HG03571 (cell line): ENCODE data around the gene PCP2.

Experiments
- ATAC-seq: cut with Tn5 transposase; IDR thresholded peaks from one replicate; pipeline ENCODE4 v1.9.1; 2021; ENCODE audit not compliant: unreplicated experiment

Gene PCP2

GRCh38 chr19:7639863-7640348 is 6.4 kb upstream of the PCP2 start:
- ATAC-seq, result no peak

- no peak for ATAC-seq
Observed at GRCh38 chr19:7638802-7639465, 5.4 kb upstream of the PCP2 start.

- ATAC-seq, result no peak
Observed at GRCh38 chr19:7637374-7638256, 4.1 kb upstream of the PCP2 start.

GRCh38 chr19:7636691-7637373 is 3.3 kb upstream of the PCP2 start, which contains the start of gene STXBP2:
TSS of gene STXBP2 (plus strand) at chr19:7637110. CDS start at chr19:7637150, 40 bp downstream.
- peak; percentile 57 for ATAC-seq

GRCh38 chr19:7636317-7636690 is 2.8 kb upstream of the PCP2 start:
- ATAC-seq, result no peak

- no peak for ATAC-seq
Observed at GRCh38 chr19:7635670-7636069, 2.2 kb upstream of the PCP2 start.

- no peak for ATAC-seq
Observed at GRCh38 chr19:7632340-7633203, 947 bp downstream of the PCP2 start.

- no peak for ATAC-seq
Observed at GRCh38 chr19:7631577-7631976, 1.9 kb downstream of the PCP2 start.

GRCh38 chr19:7629347-7630054 is 4.0 kb downstream of the PCP2 start, which contains the start of the genes PET100 and XAB2:
TSS of gene PET100 (plus strand) at chr19:7629793. CDS start at chr19:7629834, 41 bp downstream.
TSS of gene XAB2 (minus strand) at chr19:7629545. CDS start at chr19:7629527, 18 bp downstream.
- ATAC-seq, result peak; percentile 89

GRCh38 chr19:7628589-7629311 is 4.8 kb downstream of the PCP2 start:
- ATAC-seq, result no peak

- ATAC-seq, result no peak
Observed at GRCh38 chr19:7627166-7627565, 6.4 kb downstream of the PCP2 start.

- ATAC-seq, result no peak
Observed at GRCh38 chr19:7625763-7626372, 7.7 kb downstream of the PCP2 start.

GRCh38 chr19:7624810-7625209 is 8.7 kb downstream of the PCP2 start:
- ATAC-seq, result no peak

GRCh38 chr19:7623725-7624603 is 9.6 kb downstream of the PCP2 start:
- ATAC-seq, result no peak

- ATAC-seq, result no peak
Observed at GRCh38 chr19:7622933-7623685, 10.4 kb downstream of the PCP2 start.

GRCh38 chr19:7620442-7621412 is 12.8 kb downstream of the PCP2 start:
- no peak for ATAC-seq
